NOMO-1 (cell line): ENCODE data around the gene OR5K2.

ENCODE experiments used
- DNase-seq, 2 experiments: peaks; one replicate each; lab custom pipeline; 2025; ENCODE audit not compliant: unreplicated experiment in 2 of 2; lab: John Stamatoyannopoulos, UW

OR5K2 gene

GRCh38 chr3:98521897-98522543 is 24.5 kb downstream of the OR5K2 start:
- DNase-seq = peak; percentile 19 to 51

GRCh38 chr3:98522544-98523281 is 25.2 kb downstream of the OR5K2 start, which contains the start of gene CLDND1:
Gene CLDND1 (minus strand): TSS chr3:98522902. CDS start chr3:98521424, 1,478 bp downstream.
- DNase-seq = peak; percentile 91 to 94

GRCh38 chr3:98525494-98525893 is 28.0 kb downstream of the OR5K2 start:
- DNase-seq = no peak

- DNase-seq = no peak
Measured at GRCh38 chr3:98528474-98529346, 31.2 kb downstream of the OR5K2 start.

GRCh38 chr3:98529856-98530459 is 32.5 kb downstream of the OR5K2 start:
- no peak for DNase-seq

GRCh38 chr3:98530676-98531075 is 33.2 kb downstream of the OR5K2 start:
- DNase-seq = no peak

- DNase-seq = no peak
Measured at GRCh38 chr3:98531622-98532274, 34.3 kb downstream of the OR5K2 start, which contains the start of gene GPR15. Gene GPR15 (plus strand): TSS chr3:98531978. CDS start chr3:98532034, 56 bp downstream.

GRCh38 chr3:98532275-98532637 is 34.8 kb downstream of the OR5K2 start:
- DNase-seq = no peak

GRCh38 chr3:98532709-98533571 is 35.5 kb downstream of the OR5K2 start:
- peak; percentile 22 to 26 for DNase-seq

- DNase-seq = no peak
Measured at GRCh38 chr3:98534168-98534567, 36.7 kb downstream of the OR5K2 start.

- DNase-seq = no peak
Measured at GRCh38 chr3:98534734-98535133, 37.3 kb downstream of the OR5K2 start.

GRCh38 chr3:98536456-98537017 is 39.1 kb downstream of the OR5K2 start:
- DNase-seq = no peak

GRCh38 chr3:98540346-98540745 is 42.9 kb downstream of the OR5K2 start:
- DNase-seq = peak; percentile 52 to 74

- no peak for DNase-seq
Measured at GRCh38 chr3:98541695-98542094, 44.2 kb downstream of the OR5K2 start.

GRCh38 chr3:98542623-98543022 is 45.1 kb downstream of the OR5K2 start:
- DNase-seq = no peak

- no peak for DNase-seq
Measured at GRCh38 chr3:98545940-98546339, 48.5 kb downstream of the OR5K2 start.
